ENCODE results near the gene KRT33B. TPM values are rescaled to one million over a fixed set of nuclear protein-coding genes. Genes with fewer than 3 reads are reported as not detected.
"Not testable (repeated sequence)": the region's sequence is repeated elsewhere in the genome, so short reads cannot be mapped to it uniquely, and the experiment has no call there.

Gene KRT33B
- total and polyA plus RNA-seq, 8 donors, result not detected

DNA sequence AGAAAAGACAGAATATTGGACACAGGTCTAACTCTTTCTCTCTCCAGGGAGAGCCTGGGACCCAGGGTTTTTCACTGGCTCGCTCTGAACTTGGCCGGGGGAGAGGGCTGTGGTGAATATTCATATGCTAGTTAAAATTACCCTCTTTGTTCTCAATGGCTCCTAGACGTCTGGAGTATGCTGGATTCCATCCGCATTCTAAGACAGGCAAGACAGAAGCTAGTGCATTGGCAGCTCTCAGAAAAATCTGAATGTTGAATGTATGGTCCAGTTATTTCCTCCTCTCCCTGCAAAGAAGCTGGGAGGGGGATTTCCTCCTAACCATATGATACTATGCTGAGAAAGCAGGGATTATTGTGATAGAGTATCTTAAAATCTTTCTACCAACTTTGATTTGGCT is 18.1 kb upstream of the KRT33B start:
- H3K27ac ChIP-seq, result no peak overlapping the region
- H3K27me3 ChIP-seq, result peaks cover 0 to 7% (median 0%) of the 10 kb centered on the region in 4 donors
- no peak overlapping the region for H3K4me3 ChIP-seq
- WGBS, 2 donors, result 51 to 70% methylated on average over 4 of the region's 4 CpGs
- intact Hi-C loops (cut with DNase I), result no loop called here
- no peak for FAIRE-seq
- no peak for DNase-seq
- H3K36me3 ChIP-seq, result no peaks in the 10 kb centered on the region
- no peaks in the 10 kb centered on the region for H3K9me3 ChIP-seq
- no peak for ATAC-seq
- no peaks in the 10 kb centered on the region for H3K4me1 ChIP-seq
- TF ChIP-seq, protein P1, sequence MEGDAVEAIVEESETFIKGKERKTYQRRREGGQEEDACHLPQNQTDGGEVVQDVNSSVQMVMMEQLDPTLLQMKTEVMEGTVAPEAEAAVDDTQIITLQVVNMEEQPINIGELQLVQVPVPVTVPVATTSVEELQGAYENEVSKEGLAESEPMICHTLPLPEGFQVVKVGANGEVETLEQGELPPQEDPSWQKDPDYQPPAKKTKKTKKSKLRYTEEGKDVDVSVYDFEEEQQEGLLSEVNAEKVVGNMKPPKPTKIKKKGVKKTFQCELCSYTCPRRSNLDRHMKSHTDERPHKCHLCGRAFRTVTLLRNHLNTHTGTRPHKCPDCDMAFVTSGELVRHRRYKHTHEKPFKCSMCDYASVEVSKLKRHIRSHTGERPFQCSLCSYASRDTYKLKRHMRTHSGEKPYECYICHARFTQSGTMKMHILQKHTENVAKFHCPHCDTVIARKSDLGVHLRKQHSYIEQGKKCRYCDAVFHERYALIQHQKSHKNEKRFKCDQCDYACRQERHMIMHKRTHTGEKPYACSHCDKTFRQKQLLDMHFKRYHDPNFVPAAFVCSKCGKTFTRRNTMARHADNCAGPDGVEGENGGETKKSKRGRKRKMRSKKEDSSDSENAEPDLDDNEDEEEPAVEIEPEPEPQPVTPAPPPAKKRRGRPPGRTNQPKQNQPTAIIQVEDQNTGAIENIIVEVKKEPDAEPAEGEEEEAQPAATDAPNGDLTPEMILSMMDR (IDR thresholded peaks at IDR 0.05), result no peak

DNA sequence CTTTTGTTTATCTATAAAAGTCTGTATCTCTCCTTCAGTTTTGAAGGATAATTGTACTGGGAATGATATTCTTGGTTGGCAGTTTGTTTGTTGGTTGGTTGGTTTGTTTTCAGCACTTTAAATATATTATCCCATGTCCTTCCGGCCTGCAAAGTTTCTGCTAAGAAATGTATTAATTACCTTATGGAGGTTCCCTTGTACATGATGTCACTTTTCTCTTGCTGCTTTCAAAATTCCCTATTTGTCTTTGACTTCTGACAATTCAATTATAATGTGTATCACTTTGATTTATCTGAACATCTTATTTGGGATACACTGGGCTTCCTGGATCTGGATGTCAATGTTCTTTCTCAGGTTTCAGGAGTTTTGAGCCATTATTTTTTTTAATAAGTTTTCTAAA is 16.6 kb upstream of the KRT33B start:
- no peak overlapping the region for H3K27ac ChIP-seq
- ATAC-seq (no peak), FAIRE-seq (no peak), DNase-seq (no peak)
- no peaks in the 10 kb centered on the region for H3K4me1 ChIP-seq
- TF ChIP-seq, protein P1 (IDR thresholded peaks at IDR 0.05), result no peak
- no peaks in the 10 kb centered on the region for H3K9me3 ChIP-seq
- H3K36me3 ChIP-seq, result no peaks in the 10 kb centered on the region
- H3K4me3 ChIP-seq, result no peak overlapping the region
- 90 to 97% methylated on average over 1 of the region's 1 CpG for WGBS, 2 donors
- peaks cover 0 to 7% (median 0%) of the 10 kb centered on the region in 4 donors for H3K27me3 ChIP-seq
- intact Hi-C loops (cut with DNase I), result no loop called here

DNA sequence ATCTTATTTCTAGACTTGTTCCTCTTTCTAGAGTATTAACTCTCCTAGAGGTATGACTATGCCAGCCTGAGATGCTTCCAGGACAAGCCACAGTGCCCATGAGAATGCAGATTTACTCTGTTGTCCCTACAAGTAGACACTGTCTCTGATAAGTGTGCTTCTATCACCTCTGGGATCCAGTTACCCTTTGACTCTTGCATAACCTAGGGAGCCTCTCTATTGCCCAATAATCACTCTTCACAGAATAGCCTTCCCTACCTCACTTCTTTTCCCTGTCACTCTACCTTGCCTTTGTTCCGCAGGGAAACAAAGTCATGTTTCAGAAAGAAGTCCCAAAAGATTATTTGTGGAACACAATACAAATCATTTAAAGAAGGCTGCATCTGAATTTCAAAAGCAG is 14.1 kb upstream of the KRT33B start:
- WGBS, 2 donors, result 75 to 78% methylated on average over 1 of the region's 1 CpG
- FAIRE-seq (no peak), ATAC-seq (no peak), DNase-seq (no peak)
- no peak overlapping the region for H3K4me3 ChIP-seq
- intact Hi-C loops (cut with DNase I), result no loop called here
- TF ChIP-seq, protein P1 (IDR thresholded peaks at IDR 0.05), result no peak
- peaks cover 0 to 7% (median 0%) of the 10 kb centered on the region in 4 donors for H3K27me3 ChIP-seq
- no peak overlapping the region for H3K27ac ChIP-seq
- H3K9me3 ChIP-seq, result no peaks in the 10 kb centered on the region
- no peaks in the 10 kb centered on the region for H3K36me3 ChIP-seq
- no peaks in the 10 kb centered on the region for H3K4me1 ChIP-seq

DNA sequence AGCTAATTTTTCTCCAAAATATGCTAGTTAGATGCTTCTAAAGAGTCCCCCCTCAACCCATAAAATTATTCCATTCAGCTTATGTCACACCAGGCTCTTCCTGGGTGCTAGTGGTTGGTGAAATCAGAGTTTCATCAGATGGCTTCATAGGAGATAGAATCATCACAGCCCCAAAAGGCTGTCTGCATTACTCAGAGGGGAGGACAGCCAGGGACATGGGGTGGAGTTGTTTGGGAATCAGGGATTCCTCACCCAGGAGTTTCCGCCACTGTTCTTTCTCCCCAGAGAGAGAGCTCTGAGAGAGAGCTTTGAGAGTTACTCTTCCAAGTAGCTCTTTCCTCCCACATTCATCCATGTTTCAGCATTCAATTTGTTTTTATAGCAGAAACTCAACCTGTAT is 12.8 kb upstream of the KRT33B start:
- TF ChIP-seq, protein P1 (IDR thresholded peaks at IDR 0.05), result no peak
- H3K4me3 ChIP-seq, result no peak overlapping the region
- no peaks in the 10 kb centered on the region for H3K9me3 ChIP-seq
- no peaks in the 10 kb centered on the region for H3K36me3 ChIP-seq
- FAIRE-seq (no peak), DNase-seq (no peak), ATAC-seq (no peak)
- H3K27ac ChIP-seq, result no peak overlapping the region
- H3K27me3 ChIP-seq, result peaks cover 0 to 7% (median 0%) of the 10 kb centered on the region in 4 donors
- intact Hi-C loops (cut with DNase I), result no loop called here
- 91 to 93% methylated on average over 1 of the region's 1 CpG for WGBS, 2 donors
- no peaks in the 10 kb centered on the region for H3K4me1 ChIP-seq

GRCh38 chr17:41381943-41382342 is 12.3 kb upstream of the KRT33B start, which contains the start of gene KRT34:
Gene KRT34, minus strand, starts transcription at chr17:41382306. Its CDS starts 60 bp downstream, at chr17:41382246.
- ATAC-seq; DNase-seq; intact Hi-C loops (cut with DNase I); H3K4me3 ChIP-seq; H3K27ac ChIP-seq; H3K4me1 ChIP-seq; H3K9me3 ChIP-seq; FAIRE-seq; H3K36me3 ChIP-seq; H3K27me3 ChIP-seq: not testable (repeated sequence)
- 71 to 75% methylated on average over 10 to 13 of the region's 13 CpGs for WGBS, 2 donors

GRCh38 chr17:41380091-41380490 is 10.5 kb upstream of the KRT33B start:
- H3K4me1 ChIP-seq; H3K4me3 ChIP-seq; H3K9me3 ChIP-seq; FAIRE-seq; ATAC-seq; DNase-seq; H3K27ac ChIP-seq; intact Hi-C loops (cut with DNase I); H3K36me3 ChIP-seq; H3K27me3 ChIP-seq: not testable (repeated sequence)
- WGBS, 2 donors, result 70 to 84% methylated on average over 7 of the region's 7 CpGs
